ENCODE results near the gene FGFBP2.

GRCh38 chr4:15942283-15942682 is 20.7 kb downstream of the FGFBP2 start:
- TF ChIP-seq CTCF (IDR thresholded peaks at IDR 0.05 in 8 of 11, conservative IDR thresholded peaks at IDR 0.05 in 3 of 11) (no peak), POLR2A (IDR thresholded peaks at IDR 0.05) (no peak), POLR2AphosphoS5 (IDR thresholded peaks at IDR 0.05) (no peak)

Measured in spleen (tissue), 7 donors.